BE2C (cell line): ENCODE data around the gene ARMH4.

Experiments used
- DNase-seq: peaks from one replicate; pipeline ENCODE4 v3.0.0-alpha.2; 2020
- H3K27me3 ChIP-seq: fragments of 250-450 bp; sonication (Bioruptor Pico); 2 replicates; pipeline ENCODE4 v1.5.1; 2020; ENCODE audit warnings: mild to moderate bottlenecking
- H3K36me3 ChIP-seq: fragments of 250-450 bp; sonication (Bioruptor Pico); 2 replicates; pipeline ENCODE4 v1.5.1; 2020; ENCODE audit warnings: mild to moderate bottlenecking
- H3K4me1 ChIP-seq: fragments of 250-450 bp; sonication (Bioruptor Pico); 2 replicates; pipeline ENCODE4 v1.5.1; 2020
- H3K4me3 ChIP-seq: 2 replicates; pipeline ENCODE4 v1.5.1; 2011; ENCODE audit warnings: low read depth, low read length
- H3K9me3 ChIP-seq: fragments of 250-450 bp; sonication (Bioruptor Pico); 2 replicates; pipeline ENCODE4 v1.5.1; 2020
- CTCF ChIP-seq: IDR thresholded peaks from 2 replicates; pipeline ENCODE4 v1.5.1; 2012; ENCODE audit warnings: mild to moderate bottlenecking, low read depth, low read length

Gene ARMH4

GRCh38 chr14:57976701-57977100, 175.3 kb downstream of the ARMH4 start:
- Histone ChIP-seq H3K4me1 (no peaks in the 10 kb centered on the region), H3K36me3 (no peaks in the 10 kb centered on the region), H3K27me3 (no peaks in the 10 kb centered on the region), H3K4me3 (no peak overlapping the region), H3K9me3 (no peaks in the 10 kb centered on the region)
- no peak for DNase-seq
- TF ChIP-seq CTCF, result no peak

GRCh38 chr14:57974896-57975295, 177.1 kb downstream of the ARMH4 start:
- Histone ChIP-seq H3K36me3 (no peaks in the 10 kb centered on the region), H3K4me3 (no peak overlapping the region), H3K27me3 (no peaks in the 10 kb centered on the region), H3K4me1 (no peaks in the 10 kb centered on the region), H3K9me3 (no peaks in the 10 kb centered on the region)
- DNase-seq, result no peak
- TF ChIP-seq CTCF, result no peak

GRCh38 chr14:57970594-57970993, 181.4 kb downstream of the ARMH4 start:
- no peak for DNase-seq
- no peaks in the 10 kb centered on the region for H3K4me1 ChIP-seq
- H3K9me3 ChIP-seq, result no peaks in the 10 kb centered on the region
- no peaks in the 10 kb centered on the region for H3K27me3 ChIP-seq
- TF ChIP-seq CTCF, result no peak
- H3K4me3 ChIP-seq, result no peak overlapping the region
- no peaks in the 10 kb centered on the region for H3K36me3 ChIP-seq

GRCh38 chr14:57970175-57970574, 181.8 kb downstream of the ARMH4 start:
- no peak for TF ChIP-seq CTCF
- no peak for DNase-seq
- Histone ChIP-seq H3K4me1 (no peaks in the 10 kb centered on the region), H3K9me3 (no peaks in the 10 kb centered on the region), H3K4me3 (no peak overlapping the region), H3K36me3 (no peaks in the 10 kb centered on the region), H3K27me3 (no peaks in the 10 kb centered on the region)

GRCh38 chr14:57963071-57963470, 188.9 kb downstream of the ARMH4 start:
- DNase-seq, result no peak
- H3K9me3 ChIP-seq, result no peaks in the 10 kb centered on the region
- H3K4me1 ChIP-seq, result no peaks in the 10 kb centered on the region
- no peaks in the 10 kb centered on the region for H3K36me3 ChIP-seq
- no peak for TF ChIP-seq CTCF
- H3K4me3 ChIP-seq, result no peak overlapping the region
- no peaks in the 10 kb centered on the region for H3K27me3 ChIP-seq

GRCh38 chr14:57962325-57963035, 189.5 kb downstream of the ARMH4 start:
- no peaks in the 10 kb centered on the region for H3K27me3 ChIP-seq
- H3K9me3 ChIP-seq, result no peaks in the 10 kb centered on the region
- no peak for TF ChIP-seq CTCF
- no peak for DNase-seq
- no peak overlapping the region for H3K4me3 ChIP-seq
- no peaks in the 10 kb centered on the region for H3K4me1 ChIP-seq
- no peaks in the 10 kb centered on the region for H3K36me3 ChIP-seq
